B cell (primary cell): ENCODE results near the gene CCL22. TPM values are rescaled to one million over a fixed set of nuclear protein-coding genes. Genes with fewer than 3 reads are reported as not detected.

Experiments
- ATAC-seq: fragments of 200-7000 bp; cut with Tn5 transposase; one replicate; pipeline ENCODE4 v1.10.0; 2021; ENCODE audit warnings: low read depth, mild to moderate bottlenecking, moderate number of reproducible peaks, moderate library complexity
- CTCF ChIA-PET: fragments of 350-600 bp; sonication (Branson Sonifier 250); formaldehyde crosslinking; loops from one replicate; lab custom pipeline; 2021; ENCODE audit warnings: antibody characterized with exemption, inconsistent platforms; lab: Charles Lee
- POLR2A ChIA-PET: fragments of 350-600 bp; sonication (Branson Sonifier 250); formaldehyde crosslinking; loops from one replicate; lab custom pipeline; 2021; ENCODE audit warnings: antibody characterized with exemption; lab: Charles Lee
- DNase-seq: peaks from one replicate; pipeline ENCODE4 v3.0.0; 2013
- H2AFZ ChIP-seq: 2 replicates; pipeline ENCODE4 v1.6.1; 2012; ENCODE audit warnings: mild to moderate bottlenecking, low read depth, low read length; ENCODE audit not compliant: insufficient read depth, poor library complexity, severe bottlenecking
- H3K27ac ChIP-seq, 2 donors: 1 replicate in 1 of 2; 2 replicates in 1 of 2; pipeline ENCODE4 v1.5.1; 2012 to 2013; ENCODE audit warnings: low read length in 2 of 2, mild to moderate bottlenecking in 2 of 2, moderate library complexity in 1 of 2
- H3K27me3 ChIP-seq, 4 experiments: fragments of 200-600 bp in 1 of 4; sonication (generic) in 1 of 4; replicated peaks in 1 of 4; 1 replicate in 2 of 4; 2 replicates in 2 of 4; pipeline versions ENCODE4 v1.6.1 to v1.7.0; 2013 to 2016; ENCODE audit warnings: low read length in 3 of 4, mild to moderate bottlenecking in 2 of 4, mixed read lengths in 1 of 4, moderate library complexity in 1 of 4; ENCODE audit not compliant: insufficient read depth in 4 of 4, control insufficient read depth in 3 of 4; ENCODE audit errors: control extremely low read depth in 1 of 4
- H3K36me3 ChIP-seq, 2 experiments: replicated peaks in 1 of 2; 1 replicate in 1 of 2; 2 replicates in 1 of 2; pipeline versions ENCODE4 v1.6.1 to v1.7.1; 2013; ENCODE audit warnings: low read length in 1 of 2; ENCODE audit not compliant: insufficient read depth in 2 of 2, control insufficient read depth in 1 of 2; ENCODE audit errors: control extremely low read depth in 1 of 2, extremely low read depth in 1 of 2
- H3K4me1 ChIP-seq, 2 donors: fragments of 200-600 bp in 1 of 2; sonication (generic) in 1 of 2; 1 replicate in 1 of 2; 2 replicates in 1 of 2; pipeline versions ENCODE4 v1.5.1 to v1.6.1; 2013 to 2017; ENCODE audit warnings: low read length in 2 of 2; ENCODE audit not compliant: control insufficient read depth in 2 of 2, insufficient read depth in 2 of 2
- H3K4me2 ChIP-seq: replicated peaks from 2 replicates; pipeline ENCODE3; 2012; ENCODE audit warnings: mild to moderate bottlenecking, low read depth, low read length; ENCODE audit not compliant: poor library complexity, severe bottlenecking
- H3K4me3 ChIP-seq, 5 experiments: fragments of 200-600 bp in 1 of 5; sonication (generic) in 1 of 5; 1 replicate in 3 of 5; 2 replicates in 2 of 5; pipeline versions ENCODE4 v1.5.1 to v1.7.0; 2011 to 2016; ENCODE audit warnings: low read length in 4 of 5, mild to moderate bottlenecking in 4 of 5, low read depth in 2 of 5, control low read depth in 1 of 5, moderate library complexity in 1 of 5; ENCODE audit not compliant: insufficient read depth in 1 of 5; ENCODE audit errors: control extremely low read depth in 1 of 5, extremely low read depth in 1 of 5
- H3K79me2 ChIP-seq: fragments of 200-600 bp; sonication (generic); one replicate; pipeline ENCODE4 v1.6.0; 2016; ENCODE audit warnings: low read length; ENCODE audit not compliant: control insufficient read depth, insufficient read depth
- H3K9ac ChIP-seq: fragments of 200-600 bp; sonication (generic); 2 replicates; pipeline ENCODE4 v1.6.1; 2017; ENCODE audit warnings: mild to moderate bottlenecking, low read length, moderate library complexity
- H3K9me3 ChIP-seq, 3 donors: one replicate each; pipeline versions ENCODE4 v1.6.1 to v1.7.1; 2013; ENCODE audit warnings: low read length in 2 of 3; ENCODE audit not compliant: control insufficient read depth in 2 of 3, insufficient read depth in 1 of 3; ENCODE audit errors: control extremely low read depth in 1 of 3
- H4K20me1 ChIP-seq: 2 replicates; pipeline ENCODE4 v1.6.0; 2012; ENCODE audit warnings: mild to moderate bottlenecking, low read length; ENCODE audit not compliant: insufficient read depth, control insufficient read depth, poor library complexity, severe bottlenecking
- H3K27ac Mint-ChIP-seq: one replicate; pipeline ENCODE4 v1.8.0; 2021; ENCODE audit warnings: mixed read lengths
- H3K27me3 Mint-ChIP-seq: one replicate; pipeline ENCODE4 v1.8.0; 2021; ENCODE audit warnings: mixed read lengths
- H3K4me1 Mint-ChIP-seq: one replicate; pipeline ENCODE4 v1.8.0; 2021; ENCODE audit warnings: mixed read lengths
- H3K4me3 Mint-ChIP-seq: one replicate; pipeline ENCODE4 v1.8.0; 2021; ENCODE audit warnings: mixed read lengths
- H3K9me3 Mint-ChIP-seq: one replicate; pipeline ENCODE4 v1.8.0; 2022; ENCODE audit warnings: mixed read lengths; ENCODE audit not compliant: insufficient read depth
- CTCF ChIP-seq: fragments of 200-600 bp; IDR thresholded peaks from one replicate; pipeline ENCODE4 v1.8.0; 2022; ENCODE audit warnings: antibody characterized with exemption, mild to moderate bottlenecking
- EZH2 ChIP-seq: IDR thresholded peaks from 2 replicates; pipeline ENCODE4 v1.6.1; 2012; ENCODE audit warnings: borderline replicate concordance, low read depth, mild to moderate bottlenecking, moderate library complexity, low read length; ENCODE audit not compliant: insufficient read depth, poor library complexity, severe bottlenecking
- WGBS: methylation state at CpG from one replicate; pipeline ENCODE4 v1.1.5; 2013; ENCODE audit warnings: missing lambda C conversion rate; ENCODE audit not compliant: insufficient coverage; 5-methylcytosine and 5-hydroxymethylcytosine counted together
- intact Hi-C: fragments of 100-400 bp; cut with micrococcal nuclease; formaldehyde crosslinking; loops from one replicate; pipeline ENCODE4 v1.10.0; 2022
- polyA plus RNA-seq: library from polyadenylated mRNA; depleted of rRNA; stranded (reverse); fragments of >200 nt; gene quantifications from 2 replicates; pipeline ENCODE4 v1.2.3, GENCODE V29; 2012
- total RNA-seq, 2 donors: library from RNA; stranded (reverse); fragments of 120-200 nt in 1 of 2; gene quantifications; 1 replicate in 1 of 2; 2 replicates in 1 of 2; pipeline versions ENCODE4 v1.2.3 to v1.2.4, GENCODE V29; 2013 to 2022

Gene CCL22
- total and polyA plus RNA-seq, 2 donors (not counting 1 experiment from before 2014, with no cell fraction given), result 0.04 to 91.5 TPM

- ChIA-PET CTCF (interaction anchor here (1.5 to 2.4 kb wide), 2 partner anchors 48 to 68 kb away, joined by 8 to 10 read pairs; no protein-coding TSS in a partner anchor), POLR2A (interaction anchor here (0.6 to 0.7 kb wide), 2 partner anchors 68 to 495 kb away, joined by 3 to 4 read pairs; no protein-coding TSS in a partner anchor)
- no peak overlapping the region for H3K27ac ChIP-seq
- H3K9me3 Mint-ChIP-seq, result no peaks in the 10 kb centered on the region
- H3K4me2 ChIP-seq, result peak overlapping the region; percentile 62
- 100% methylated on average over 2 of the region's 2 CpGs for WGBS
- H3K36me3 ChIP-seq, result no peaks in the 10 kb centered on the region
- H3K4me1 Mint-ChIP-seq, result peaks cover 36% of the 10 kb centered on the region
- H3K4me3 Mint-ChIP-seq, result peak overlapping the region; percentile 50
- no peaks in the 10 kb centered on the region for H3K79me2 ChIP-seq
- intact Hi-C loops, result loop anchor here (2.0 to 5.0 kb wide), 2 partner anchors 68 to 189 kb away; partner anchors contain the start of gene CCDC102A
- H3K4me1 ChIP-seq, result peaks cover 16 to 17% of the 10 kb centered on the region in 2 donors
- peaks cover 0 to 2% (median 0%) of the 10 kb centered on the region in 3 donors for H3K9me3 ChIP-seq
- H2AFZ ChIP-seq, result no peak overlapping the region
- peaks cover 20% of the 10 kb centered on the region for H3K27me3 Mint-ChIP-seq
- H3K9ac ChIP-seq, result no peak overlapping the region
- H3K4me3 ChIP-seq, result no peak overlapping the region
- TF ChIP-seq EZH2 (no peak), CTCF (no peak)
- H3K27ac Mint-ChIP-seq, result no peak overlapping the region
- no peak for ATAC-seq
- peaks cover 0 to 13% (median 6%) of the 10 kb centered on the region in 4 experiments for H3K27me3 ChIP-seq
- H4K20me1 ChIP-seq, result no peaks in the 10 kb centered on the region
- DNase-seq, result no peak
Observed at GRCh38 chr16:57348327-57348726, 10.3 kb upstream of the CCL22 start.
